ENCODE data around the gene FAM20B. TPM values are rescaled to one million over a fixed set of nuclear protein-coding genes. Genes with fewer than 3 reads are reported as not detected.

The FAM20B gene
- total and polyA plus RNA-seq, 7 donors = 22.5 to 55.2 (median 48.3) TPM

- peak; percentile 74 to 84 for DNase-seq
- Histone ChIP-seq H3K4me1 (no peaks in the 10 kb centered on the region), H3K27ac (no peak overlapping the region), H3K36me3 (ENCODE audit: insufficient read depth in 1 of 2, low read depth in 1 of 2) (no peaks in the 10 kb centered on the region), H3K27me3 (ENCODE audit: insufficient read depth in 3 of 3, low read length in 2 of 3) (no peaks in the 10 kb centered on the region), H3K4me3 (no peak overlapping the region), H3K9me3 (no peaks in the 10 kb centered on the region)
- peak; percentile 98 for TF ChIP-seq CTCF (IDR thresholded peaks at IDR 0.05)
- 23 to 29% (median 25%) methylated on average over 19 to 20 of the region's 20 CpGs for WGBS, 3 donors
- peak; percentile 78 to 95 (median 84) for ATAC-seq
- intact Hi-C loops (cut with DNase I) = loop anchor here (2.0 to 10.0 kb wide), 5 partner anchors 138 to 465 kb away; no protein-coding TSS in a partner anchor
These were observed 22.9 kb upstream of the FAM20B start for GRCh38 chr1:179002552-179003345.

DNA sequence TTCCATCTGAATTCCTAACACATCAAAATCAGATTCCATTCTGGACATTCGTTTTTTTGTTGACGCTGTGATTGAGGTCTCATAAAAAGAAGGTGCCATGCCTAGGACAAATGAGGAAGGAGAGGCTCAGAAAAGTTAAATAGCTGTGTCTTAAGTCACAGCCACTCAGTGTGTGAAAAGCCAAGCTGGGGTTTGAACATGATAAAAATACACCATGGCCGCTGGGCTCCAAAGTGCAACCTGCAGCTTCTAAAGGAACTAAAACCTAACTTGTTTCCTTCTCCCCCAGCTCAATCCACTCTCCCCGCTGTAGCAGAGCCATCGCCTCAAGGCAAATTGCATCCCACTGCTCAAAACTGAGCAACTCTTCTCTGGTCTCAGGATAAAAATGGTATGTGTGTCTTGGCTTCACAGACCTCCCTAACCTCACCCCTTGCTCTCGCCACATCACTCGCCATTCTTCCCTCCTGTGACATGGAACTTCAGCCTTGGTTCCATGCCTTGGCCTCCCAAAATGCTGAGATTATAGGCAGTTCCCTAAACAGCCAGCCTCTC, 22.1 kb upstream of the FAM20B start:
- WGBS, 3 donors = 83 to 90% (median 90%) methylated on average over 7 of the region's 7 CpGs
- Histone ChIP-seq H3K9me3 (no peaks in the 10 kb centered on the region), H3K27me3 (ENCODE audit: insufficient read depth in 3 of 3, low read length in 2 of 3) (no peaks in the 10 kb centered on the region), H3K4me1 (peaks cover 2% of the 10 kb centered on the region), H3K4me3 (no peak overlapping the region), H3K36me3 (ENCODE audit: insufficient read depth in 1 of 2, low read depth in 1 of 2) (no peaks in the 10 kb centered on the region), H3K27ac (no peak overlapping the region)
- TF ChIP-seq CTCF (IDR thresholded peaks at IDR 0.05) = no peak
- intact Hi-C loops (cut with DNase I) = loop anchor here (2.0 to 10.0 kb wide), 5 partner anchors 139 to 466 kb away; no protein-coding TSS in a partner anchor
- no peak for DNase-seq
- no peak for ATAC-seq

GRCh38 chr1:179007233-179007632, 18.5 kb upstream of the FAM20B start:
- Histone ChIP-seq H3K27me3 (ENCODE audit: insufficient read depth in 3 of 3, low read length in 2 of 3) (no peaks in the 10 kb centered on the region), H3K4me1 (peaks cover 9% of the 10 kb centered on the region), H3K4me3 (no peak overlapping the region), H3K27ac (no peak overlapping the region), H3K36me3 (ENCODE audit: insufficient read depth in 1 of 2, low read depth in 1 of 2) (no peaks in the 10 kb centered on the region), H3K9me3 (no peaks in the 10 kb centered on the region)
- ATAC-seq = no peak
- WGBS, 3 donors = 80 to 95% (median 81%) methylated on average over 7 of the region's 7 CpGs
- no peak for DNase-seq
- no peak for TF ChIP-seq CTCF (IDR thresholded peaks at IDR 0.05)
- intact Hi-C loops (cut with DNase I) = loop anchor here in 1 of 2 donors (10.0 kb wide), 1 partner anchor 142 kb away; no protein-coding TSS in a partner anchor

DNA sequence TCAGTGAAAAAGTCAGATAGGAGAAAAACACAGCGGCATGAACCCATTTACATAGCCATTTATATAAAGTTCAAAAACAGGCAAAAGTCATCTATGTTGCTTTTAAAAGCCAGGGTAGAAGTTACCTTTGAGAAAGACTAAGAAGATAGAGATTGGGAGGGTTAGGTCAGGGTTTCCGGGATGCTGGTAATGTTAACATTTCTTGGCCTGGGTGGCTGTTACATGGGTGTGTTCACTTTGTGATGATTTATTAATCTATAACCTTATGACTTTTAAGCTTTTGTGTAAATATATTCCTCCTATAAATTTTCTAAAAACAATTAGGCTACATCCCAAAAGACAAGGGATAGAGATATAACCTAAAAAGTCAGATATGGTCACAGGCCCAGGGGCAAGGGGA, 15.0 kb upstream of the FAM20B start:
- H3K36me3 ChIP-seq (ENCODE audit: insufficient read depth in 1 of 2, low read depth in 1 of 2) = no peaks in the 10 kb centered on the region
- H3K4me1 ChIP-seq = peaks cover 9% of the 10 kb centered on the region
- no peak overlapping the region for H3K27ac ChIP-seq
- H3K9me3 ChIP-seq = no peaks in the 10 kb centered on the region
- ATAC-seq (no peak), DNase-seq (no peak)
- intact Hi-C loops (cut with DNase I) = no loop called here
- H3K4me3 ChIP-seq = no peak overlapping the region
- WGBS, 3 donors = 91 to 100% (median 98%) methylated on average over 2 of the region's 2 CpGs
- H3K27me3 ChIP-seq (ENCODE audit: insufficient read depth in 3 of 3, low read length in 2 of 3) = no peaks in the 10 kb centered on the region
- no peak for TF ChIP-seq CTCF (IDR thresholded peaks at IDR 0.05)
